Progenitor cell of endocrine pancreas (in vitro differentiated cells): Measurements from ENCODE around the gene THOC6. TPM values are rescaled to one million over a fixed set of nuclear protein-coding genes. Genes with fewer than 3 reads are reported as not detected.

ENCODE experiments used
- DNase-seq: peaks from one replicate; pipeline ENCODE4 v3.0.0; 2021; ENCODE audit warnings: low spot score; ENCODE audit not compliant: unreplicated experiment
- H3K27ac Mint-ChIP-seq: 2 replicates; pipeline ENCODE4 v1.8.0; 2021; ENCODE audit warnings: mild to moderate bottlenecking, moderate library complexity, mixed read lengths
- H3K27me3 Mint-ChIP-seq: 2 replicates; pipeline ENCODE4 v1.8.0; 2021; ENCODE audit warnings: mixed read lengths
- H3K36me3 Mint-ChIP-seq: 2 replicates; pipeline ENCODE4 v1.8.0; 2022; ENCODE audit warnings: mixed read lengths; ENCODE audit not compliant: insufficient read depth
- H3K4me1 Mint-ChIP-seq: 2 replicates; pipeline ENCODE4 v1.8.0; 2021; ENCODE audit warnings: low read depth, mixed read lengths
- H3K4me3 Mint-ChIP-seq: 2 replicates; pipeline ENCODE4 v1.8.0; 2021; ENCODE audit warnings: low read depth, mild to moderate bottlenecking, moderate library complexity, mixed read lengths
- H3K9me3 Mint-ChIP-seq: 2 replicates; pipeline ENCODE4 v1.8.0; 2021; ENCODE audit warnings: low read depth, mixed read lengths
- CTCF ChIP-seq: fragments of 200-600 bp; sonication (generic); IDR thresholded peaks from one replicate; pipeline ENCODE4 v1.5.0; 2021; ENCODE audit warnings: antibody characterized with exemption, mild to moderate bottlenecking; ENCODE audit not compliant: unreplicated experiment
- total RNA-seq: library from RNA; stranded (reverse); gene quantifications from 2 replicates; pipeline ENCODE4 v1.2.1, GENCODE V29; 2021

THOC6 gene
- total RNA-seq, 1 donor from 2014 or later: 47.4 TPM

GRCh38 chr16:3003582-3004270 lies 20.1 kb upstream of the THOC6 start:
- Mint-ChIP-seq H3K27ac (peak overlapping the region; percentile 74), H3K27me3 (no peaks in the 10 kb centered on the region), H3K4me1 (peaks cover 28% of the 10 kb centered on the region), H3K4me3 (peak overlapping the region; percentile 67), H3K9me3 (no peaks in the 10 kb centered on the region), H3K36me3 (peaks cover 1% of the 10 kb centered on the region)
- DNase-seq: peak; percentile 95
- TF ChIP-seq CTCF: peak; percentile 49

DNA sequence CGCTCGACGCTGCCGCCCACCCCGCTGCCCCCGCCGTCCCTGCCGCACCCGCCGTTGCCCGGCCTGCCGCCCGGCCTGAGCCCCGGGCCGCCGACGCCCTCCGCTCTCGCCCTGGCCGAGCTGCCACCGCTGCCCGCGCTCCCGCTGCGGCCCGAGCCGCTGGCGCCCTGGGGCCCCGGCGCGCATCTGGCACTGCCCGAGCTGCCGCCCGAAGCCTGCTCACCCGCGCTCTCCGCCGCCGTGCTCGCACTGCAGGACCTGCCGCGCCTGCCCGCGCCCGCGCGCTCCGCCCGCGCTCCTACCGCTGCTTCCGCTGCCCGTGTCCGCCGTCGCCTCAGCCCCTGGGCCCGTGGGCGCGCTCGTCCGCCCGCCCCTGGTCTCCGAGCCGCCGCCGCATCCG lies 19.5 kb upstream of the THOC6 start:
- Mint-ChIP-seq H3K36me3 (peaks cover 1% of the 10 kb centered on the region), H3K4me1 (peaks cover 32% of the 10 kb centered on the region), H3K27me3 (no peaks in the 10 kb centered on the region), H3K27ac (no peak overlapping the region), H3K9me3 (no peaks in the 10 kb centered on the region), H3K4me3 (peak overlapping the region; percentile 83)
- no peak for TF ChIP-seq CTCF
- no peak for DNase-seq

DNA sequence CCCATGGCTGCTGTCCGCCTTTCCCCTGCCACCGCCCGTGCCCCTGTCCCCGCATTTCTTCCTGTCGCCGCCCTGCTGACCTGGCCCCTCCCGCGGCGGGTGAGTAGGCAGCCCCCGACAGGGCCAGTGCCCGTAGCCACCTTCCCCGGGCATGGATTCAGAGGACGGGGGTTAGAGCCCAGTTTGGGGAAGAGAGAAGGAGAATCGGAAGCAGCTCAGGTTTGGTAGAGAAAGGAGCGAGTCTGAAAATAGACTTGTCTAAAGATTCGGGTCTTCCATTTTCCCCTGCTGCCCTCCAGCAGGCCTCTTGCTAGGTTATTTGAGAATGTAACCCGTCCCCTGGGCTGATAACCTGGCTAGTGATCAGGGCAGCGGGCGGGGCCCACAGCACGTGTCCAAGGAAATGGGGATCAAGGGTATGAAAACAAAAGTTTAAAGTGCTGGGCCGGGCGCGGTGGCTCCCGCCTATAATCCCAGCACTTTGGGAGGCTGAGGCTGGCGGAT lies 19.0 kb upstream of the THOC6 start:
- Mint-ChIP-seq H3K36me3 (peaks cover 1% of the 10 kb centered on the region), H3K27me3 (no peaks in the 10 kb centered on the region), H3K27ac (peak overlapping the region; percentile 98), H3K4me1 (peaks cover 36% of the 10 kb centered on the region), H3K4me3 (peak overlapping the region; percentile 83), H3K9me3 (no peaks in the 10 kb centered on the region)
- no peak for DNase-seq
- no peak for TF ChIP-seq CTCF

DNA sequence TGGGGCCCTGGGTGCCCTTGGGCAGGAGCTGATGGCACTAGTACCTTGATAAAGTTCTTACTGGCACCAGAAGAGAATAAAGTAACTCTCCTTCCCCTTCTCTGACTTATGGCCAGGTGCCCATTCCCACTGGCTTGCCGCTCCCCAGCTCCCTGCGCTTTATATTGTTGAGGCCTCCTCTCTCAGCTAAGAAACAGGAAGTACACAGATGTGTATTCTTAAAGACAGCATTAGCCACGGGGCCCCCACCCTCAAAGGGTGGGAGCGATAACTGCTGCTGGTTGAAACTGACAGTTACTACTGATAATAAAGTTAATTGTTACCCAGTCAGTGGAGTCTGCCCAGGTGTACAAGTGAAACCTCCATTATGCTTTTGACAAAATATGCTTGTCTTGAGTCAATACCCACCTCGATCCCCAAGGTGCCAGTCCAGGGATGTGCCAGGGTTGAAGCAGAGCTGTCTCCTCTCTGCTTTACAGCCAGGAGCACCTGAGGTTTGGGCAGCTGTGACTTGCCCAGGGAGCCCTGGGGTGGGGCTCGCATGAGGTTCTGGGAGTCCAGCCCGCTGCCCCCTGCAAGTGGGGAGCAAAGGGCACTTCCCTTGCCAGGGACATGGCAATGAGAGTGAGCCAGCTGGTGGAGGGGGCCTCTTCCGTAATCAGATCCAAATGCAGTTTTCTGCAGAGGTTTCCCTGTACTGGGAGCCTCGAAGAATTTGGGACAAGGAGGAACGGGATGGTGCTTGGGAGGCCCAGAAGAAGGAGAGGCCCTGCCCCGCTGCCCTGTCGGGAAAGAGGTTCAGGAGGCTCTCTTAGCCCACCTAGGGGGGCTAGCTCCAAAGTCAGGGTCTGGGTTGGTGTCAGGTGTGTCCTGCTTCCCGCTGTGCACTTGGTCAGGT lies 16.5 kb upstream of the THOC6 start:
- peak overlapping the region; percentile 59 for H3K4me3 Mint-ChIP-seq
- H3K27ac Mint-ChIP-seq: peak overlapping the region; percentile 97
- TF ChIP-seq CTCF: no peak
- H3K4me1 Mint-ChIP-seq: peaks cover 43% of the 10 kb centered on the region
- no peaks in the 10 kb centered on the region for H3K9me3 Mint-ChIP-seq
- H3K36me3 Mint-ChIP-seq: no peaks in the 10 kb centered on the region
- no peaks in the 10 kb centered on the region for H3K27me3 Mint-ChIP-seq
- no peak for DNase-seq

- Mint-ChIP-seq H3K4me3 (peak overlapping the region; percentile 59), H3K27ac (peak overlapping the region; percentile 97), H3K4me1 (peaks cover 49% of the 10 kb centered on the region), H3K36me3 (no peaks in the 10 kb centered on the region), H3K27me3 (no peaks in the 10 kb centered on the region), H3K9me3 (no peaks in the 10 kb centered on the region)
- TF ChIP-seq CTCF: no peak
- DNase-seq: no peak
Observed at GRCh38 chr16:3007957-3008689, 15.7 kb upstream of the THOC6 start.
